ENCODE data around the gene UMAD1.

GRCh38 chr7:7642081-7642480, 1.5 kb downstream of the UMAD1 start:
- TF ChIP-seq CTCF (IDR thresholded peaks at IDR 0.05; ENCODE audit: insufficient read depth, low read length) (no peak), REST (IDR thresholded peaks at IDR 0.05; ENCODE audit: insufficient replicate concordance, low read depth) (no peak)

Measured in HL-60 (cell line).